PC-3 (cell line): Measurements from ENCODE around the gene MEX3B. TPM values are rescaled to one million over a fixed set of nuclear protein-coding genes. Genes with fewer than 3 reads are reported as not detected.
A peak's percentile ranks its signal among the peaks of the same experiment; 100 is the strongest.

Experiments used
- ATAC-seq: fragments of 200-7000 bp; cut with Tn5 transposase; 2 replicates; pipeline ENCODE4 v1.9.1; 2020; ENCODE audit warnings: mild to moderate bottlenecking, moderate library complexity
- Bru-seq: library from RNA; stranded (reverse); fragments of 400-500 nt; gene quantifications from one replicate; lab custom pipeline; 2021; lab: Mats Ljungman, UMichigan
- BruChase-seq, 2 experiments: library from RNA; stranded (reverse); fragments of 400-500 nt; gene quantifications; one replicate each; lab custom pipeline; 2021; lab: Mats Ljungman, UMichigan
- BruUV-seq: library from RNA; stranded (reverse); fragments of 400-500 nt; replicated peaks from 2 replicates; lab custom pipeline; 2021; lab: Mats Ljungman, UMichigan
- CTCF ChIA-PET: fragments of 300-600 bp; sonication (Branson Sonifier 250); formaldehyde crosslinking; loops from one replicate; lab custom pipeline; 2022; ENCODE audit warnings: antibody characterized with exemption; lab: Charles Lee
- POLR2A ChIA-PET: fragments of 300-600 bp; sonication (Branson Sonifier 250); formaldehyde crosslinking; loops from one replicate; lab custom pipeline; 2022; ENCODE audit warnings: antibody characterized with exemption; ENCODE audit not compliant: unreplicated experiment; lab: Charles Lee
- DNase-seq: peaks from one replicate; pipeline ENCODE4 v3.0.0-alpha.2; 2015
- H2AFZ ChIP-seq: fragments of 300-600 bp; sonication (generic); 2 replicates; pipeline ENCODE4 v1.6.0; 2016; ENCODE audit warnings: antibody characterized with exemption, low read length
- H3F3A ChIP-seq: fragments of 300-600 bp; sonication (generic); one replicate; pipeline ENCODE4 v1.6.0; 2017; ENCODE audit warnings: antibody characterized with exemption, low read length, control low read depth, mild to moderate bottlenecking; ENCODE audit not compliant: unreplicated experiment
- H3K27ac ChIP-seq: fragments of 300-600 bp; sonication (generic); 2 replicates; pipeline ENCODE4 v1.5.1; 2016; ENCODE audit warnings: mild to moderate bottlenecking, low read length
- H3K27me3 ChIP-seq: fragments of 300-600 bp; sonication (generic); 2 replicates; pipeline ENCODE4 v1.6.1; 2016; ENCODE audit warnings: low read length, mixed read lengths
- H3K36me3 ChIP-seq: fragments of 300-600 bp; sonication (generic); 2 replicates; pipeline ENCODE4 v1.6.1; 2016; ENCODE audit warnings: low read depth, mixed run types, low read length, mixed read lengths
- H3K4me1 ChIP-seq: fragments of 300-600 bp; sonication (generic); 2 replicates; pipeline ENCODE4 v1.5.1; 2016; ENCODE audit warnings: low read length; ENCODE audit not compliant: insufficient read depth
- H3K4me2 ChIP-seq: fragments of 300-600 bp; sonication (generic); 2 replicates; pipeline ENCODE4 v1.6.0; 2016; ENCODE audit warnings: low read length
- H3K4me3 ChIP-seq: fragments of 300-600 bp; sonication (generic); 2 replicates; pipeline ENCODE4 v1.5.1; 2016; ENCODE audit warnings: mild to moderate bottlenecking, low read length, mixed read lengths
- H3K79me2 ChIP-seq: fragments of 300-600 bp; sonication (generic); 2 replicates; pipeline ENCODE4 v1.6.1; 2017; ENCODE audit warnings: low read length, mixed read lengths
- H3K9ac ChIP-seq: fragments of 300-600 bp; sonication (generic); 2 replicates; pipeline ENCODE4 v1.6.0; 2016; ENCODE audit warnings: mild to moderate bottlenecking, low read length
- H3K9me2 ChIP-seq: fragments of 300-600 bp; sonication (generic); replicated peaks from 2 replicates; pipeline ENCODE4 v1.6.1; 2016; ENCODE audit warnings: mixed run types, low read length, mixed read lengths
- H3K9me3 ChIP-seq: fragments of 300-600 bp; sonication (generic); 2 replicates; pipeline ENCODE4 v1.6.1; 2016; ENCODE audit warnings: low read length, mixed read lengths
- H4K20me1 ChIP-seq: fragments of 300-600 bp; sonication (generic); 2 replicates; pipeline ENCODE4 v1.6.1; 2016; ENCODE audit warnings: low read length, mixed read lengths
- EZH2 ChIP-seq: fragments of 300-600 bp; sonication (generic); IDR thresholded peaks from one replicate; pipeline ENCODE4 v1.6.1; 2017; ENCODE audit warnings: antibody characterized with exemption, mild to moderate bottlenecking, low read length; ENCODE audit not compliant: unreplicated experiment
- EZH2phosphoT487 ChIP-seq: fragments of 300-600 bp; sonication (generic); IDR thresholded peaks from 2 replicates; pipeline ENCODE4 v1.6.1; 2018; ENCODE audit warnings: mild to moderate bottlenecking, antibody characterized with exemption, low read length, borderline replicate concordance
- intact Hi-C: fragments of 100-400 bp; cut with micrococcal nuclease; formaldehyde crosslinking; loops from 2 replicates; pipeline ENCODE4 v1.9.0; 2023
- long read RNA-seq: library from polyadenylated mRNA; unstranded; transcript quantifications from one replicate; pipeline ENCODE4 v2.0.0, GENCODE V29; 2021; ENCODE audit not compliant: unreplicated experiment
- total RNA-seq: library from RNA; depleted of rRNA; stranded (reverse); fragments of >200 nt; gene quantifications from 2 replicates; pipeline ENCODE4 v1.2.3, GENCODE V29; 2014; rRNA removed
- TF ChIP-seq, protein P1 (sequence below): fragments of 300-600 bp; sonication (generic); conservative IDR thresholded peaks from 2 replicates; pipeline ENCODE4 v1.5.1; 2017; ENCODE audit warnings: antibody characterized with exemption, low read depth, mild to moderate bottlenecking, low read length

The MEX3B gene
- total RNA-seq (0.58 and 1.0 TPM in 2 replicates), Bru-seq, nascent RNA (percentile 34 among the genes with signal in this experiment), BruChase-seq, experiment 1, labeled RNA remaining after a 6-hour chase (percentile 39 among the genes with signal in this experiment), BruChase-seq, experiment 2, labeled RNA remaining after a 2-hour chase (percentile 46 among the genes with signal in this experiment)
- long read RNA-seq, full-length matches to known transcripts: 5 of 5 reads
- long read RNA-seq, partial matches to known transcripts: 0 of 5 reads
- long read RNA-seq, other reads (novel, unspliced or antisense): 0 of 5 reads

DNA sequence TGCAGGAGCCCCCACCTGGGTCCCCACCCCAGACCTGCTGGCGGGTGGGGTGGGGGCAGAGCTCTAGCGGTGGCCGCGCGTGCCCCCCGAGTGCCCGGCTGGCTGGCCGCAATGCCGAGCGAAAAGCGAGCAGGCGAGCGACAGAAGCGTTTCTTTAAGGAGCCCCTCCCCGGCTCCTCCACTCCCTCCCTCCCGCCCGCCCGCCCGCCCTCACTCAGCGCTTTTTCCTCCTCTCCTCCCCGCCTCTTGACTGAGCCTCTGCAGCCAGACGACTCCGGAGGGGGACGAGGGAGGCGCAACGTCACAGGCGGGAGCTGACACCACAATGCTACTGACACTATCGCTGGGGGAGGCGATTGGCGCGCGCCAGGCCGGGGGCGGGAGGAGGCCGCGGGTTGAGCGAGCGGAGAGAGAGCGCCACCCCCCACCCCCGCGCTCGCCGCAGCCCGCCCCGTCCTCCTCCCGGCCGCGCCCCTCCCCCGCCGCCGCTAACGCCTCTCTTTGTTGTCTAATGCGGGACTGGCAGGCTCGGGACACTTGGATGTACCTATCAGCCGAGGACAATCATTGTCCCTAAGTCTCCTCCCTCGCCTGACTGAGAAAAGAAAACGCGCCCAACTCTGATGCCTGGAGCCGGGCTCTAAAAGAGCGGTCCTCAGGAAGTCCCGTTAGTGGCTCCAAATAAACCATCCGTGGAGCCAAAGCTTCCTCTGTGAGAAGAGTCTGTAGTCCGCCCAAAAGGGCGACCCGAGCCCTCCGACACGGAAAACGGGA lies at the start of gene MEX3B:
Gene MEX3B (minus strand): TSS at position 127 of the 774 bp plus-strand sequence. CDS start 313 bp downstream, outside the sequence.
- no peaks in the 10 kb centered on the region for H3K4me1 ChIP-seq
- H3K9ac ChIP-seq: peak within 1 kb of the TSS; percentile 6; the same call in 1 of the 2 replicates
- H3K36me3 ChIP-seq: no peaks in the 10 kb centered on the region
- no peaks in the 10 kb centered on the region for H3K79me2 ChIP-seq
- ChIA-PET POLR2A (interaction anchor here (0.7 kb wide), 1 partner anchor 21 kb away, joined by 8 read pairs; no protein-coding TSS in a partner anchor), CTCF (interaction anchor here (0.6 kb wide), 1 partner anchor 99 kb away, joined by 8 read pairs; no protein-coding TSS in a partner anchor)
- TSS peak; percentile 37 for BruUV-seq
- no peaks in the 10 kb centered on the region for H4K20me1 ChIP-seq
- H3K9me2 ChIP-seq: no peaks in the 10 kb centered on the region
- no peaks in the 10 kb centered on the region for H3F3A ChIP-seq
- no peaks in the 10 kb centered on the region for H3K9me3 ChIP-seq
- peak; percentile 75 for ATAC-seq
- peak within 1 kb of the TSS; percentile 99 for H3K4me2 ChIP-seq
- TF ChIP-seq, protein P1, sequence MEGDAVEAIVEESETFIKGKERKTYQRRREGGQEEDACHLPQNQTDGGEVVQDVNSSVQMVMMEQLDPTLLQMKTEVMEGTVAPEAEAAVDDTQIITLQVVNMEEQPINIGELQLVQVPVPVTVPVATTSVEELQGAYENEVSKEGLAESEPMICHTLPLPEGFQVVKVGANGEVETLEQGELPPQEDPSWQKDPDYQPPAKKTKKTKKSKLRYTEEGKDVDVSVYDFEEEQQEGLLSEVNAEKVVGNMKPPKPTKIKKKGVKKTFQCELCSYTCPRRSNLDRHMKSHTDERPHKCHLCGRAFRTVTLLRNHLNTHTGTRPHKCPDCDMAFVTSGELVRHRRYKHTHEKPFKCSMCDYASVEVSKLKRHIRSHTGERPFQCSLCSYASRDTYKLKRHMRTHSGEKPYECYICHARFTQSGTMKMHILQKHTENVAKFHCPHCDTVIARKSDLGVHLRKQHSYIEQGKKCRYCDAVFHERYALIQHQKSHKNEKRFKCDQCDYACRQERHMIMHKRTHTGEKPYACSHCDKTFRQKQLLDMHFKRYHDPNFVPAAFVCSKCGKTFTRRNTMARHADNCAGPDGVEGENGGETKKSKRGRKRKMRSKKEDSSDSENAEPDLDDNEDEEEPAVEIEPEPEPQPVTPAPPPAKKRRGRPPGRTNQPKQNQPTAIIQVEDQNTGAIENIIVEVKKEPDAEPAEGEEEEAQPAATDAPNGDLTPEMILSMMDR: no peak
- TF ChIP-seq EZH2: no peak
- no peak for TF ChIP-seq EZH2phosphoT487
- intact Hi-C loops: loop anchor here (5.0 kb wide), 1 partner anchor 564 kb away; no protein-coding TSS in a partner anchor
- H3K4me3 ChIP-seq: peak within 1 kb of the TSS; percentile 95
- H3K27me3 ChIP-seq: peaks cover 27% of the 10 kb centered on the region
- H2AFZ ChIP-seq: peak within 1 kb of the TSS; percentile 99
- DNase-seq: peak; percentile 88
- H3K27ac ChIP-seq: no peak within 1 kb of the TSS

- POLR2A ChIA-PET: no interaction called here
- Histone ChIP-seq H3K9me3 (no peaks in the 10 kb centered on the region), H2AFZ (peak overlapping the region; percentile 32; the same call in 1 of the 2 replicates), H3K4me2 (no peak overlapping the region), H3K79me2 (no peaks in the 10 kb centered on the region), H3K4me3 (no peak overlapping the region), H3K9ac (no peak overlapping the region), H3K4me1 (no peaks in the 10 kb centered on the region), H4K20me1 (no peaks in the 10 kb centered on the region), H3F3A (no peaks in the 10 kb centered on the region), H3K9me2 (no peaks in the 10 kb centered on the region), H3K27ac (no peak overlapping the region), H3K36me3 (no peaks in the 10 kb centered on the region), H3K27me3 (no peaks in the 10 kb centered on the region)
- no TSS peak for BruUV-seq
- peak; percentile 92 for ATAC-seq
- intact Hi-C loops: no loop called here
- DNase-seq: peak; percentile 80
- no peak for TF ChIP-seq EZH2phosphoT487
- TF ChIP-seq, protein P1: no peak
- TF ChIP-seq EZH2: no peak
- CTCF ChIA-PET: interaction anchor here (0.6 kb wide), 1 partner anchor 15 kb away, joined by 3 read pairs; no protein-coding TSS in a partner anchor
Measured at GRCh38 chr15:82093774-82094211, 48.0 kb upstream of the MEX3B start.
